GM12892 (cell line): Measurements from ENCODE around the gene TRIM24.

Experiments used
- POLR2A ChIP-seq: IDR thresholded peaks from 2 replicates; pipeline ENCODE4 v1.6.1; 2011; ENCODE audit warnings: low read depth, low read length, control low read depth
- POLR2AphosphoS5 ChIP-seq: IDR thresholded peaks from 2 replicates; pipeline ENCODE4 v1.6.1; 2011; ENCODE audit warnings: low read depth, low read length, control low read depth

DNA sequence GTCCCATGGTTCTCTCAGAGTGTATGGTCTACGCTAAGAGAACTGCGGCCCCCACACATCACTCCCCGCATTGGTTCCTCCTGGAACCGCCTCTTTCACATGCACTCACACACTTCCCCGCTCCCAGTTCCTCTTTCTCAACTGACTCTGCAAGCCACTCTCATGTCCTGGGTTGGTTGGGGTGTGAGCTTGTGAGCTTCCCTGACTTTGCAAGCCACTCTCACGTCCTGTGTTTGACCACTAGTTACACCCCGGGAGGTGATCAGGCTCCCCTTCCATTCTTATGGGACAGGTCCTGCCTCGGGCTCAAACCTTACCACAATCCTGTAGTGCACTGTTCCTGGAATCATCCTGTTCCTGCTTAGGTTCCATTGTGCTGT is 105.0 kb downstream of the TRIM24 start:
- TF ChIP-seq POLR2AphosphoS5 = no peak
- TF ChIP-seq POLR2A = no peak
